K562 (cell line): ENCODE measurements around the gene IP6K3. TPM values are rescaled to one million over a fixed set of nuclear protein-coding genes. Genes with fewer than 3 reads are reported as not detected.

Experiments
- FOXJ2 ChIP-seq: fragments of 200-800 bp; sonication (Bioruptor generic); IDR thresholded peaks from 2 replicates; pipeline ENCODE4 v1.6.1; 2016; ENCODE audit warnings: missing genetic modification characterization, missing compliant biosample characterization
- MXD1 ChIP-seq: fragments of 250-450 bp; sonication (Bioruptor Pico); IDR thresholded peaks from 2 replicates; pipeline ENCODE4 v1.8.0; 2021; ENCODE audit warnings: borderline replicate concordance, mild to moderate bottlenecking, moderate library complexity; ENCODE audit not compliant: poor library complexity, severe bottlenecking
- POLR2AphosphoS2 ChIP-seq: IDR thresholded peaks from 2 replicates; pipeline ENCODE4 v1.6.1; 2012; ENCODE audit warnings: low read length, improper control_type of control experiment
- POLR2G ChIP-seq: fragments of 200-400 bp; formaldehyde crosslinking; IDR thresholded peaks from 2 replicates; pipeline ENCODE4 v1.6.1; 2017; ENCODE audit warnings: low read depth, mild to moderate bottlenecking, antibody characterized with exemption, low read length, moderate library complexity
- PYGO2 ChIP-seq: fragments of 450-650 bp; IDR thresholded peaks from 2 replicates; pipeline ENCODE4 v1.6.1; 2016; ENCODE audit warnings: mild to moderate bottlenecking, missing genetic modification characterization, moderate library complexity, missing compliant biosample characterization
- RBM15 ChIP-seq: fragments of 200-400 bp; formaldehyde crosslinking; IDR thresholded peaks from 2 replicates; pipeline ENCODE4 v1.6.1; 2018; ENCODE audit warnings: mild to moderate bottlenecking, low read length, moderate library complexity; ENCODE audit not compliant: insufficient read depth
- SNIP1 ChIP-seq: fragments of 450-650 bp; IDR thresholded peaks from 2 replicates; pipeline ENCODE4 v1.7.1; 2017; ENCODE audit warnings: low read depth, mild to moderate bottlenecking
- ZNF3 ChIP-seq: fragments of 250-450 bp; sonication (Bioruptor Pico); IDR thresholded peaks from 2 replicates; pipeline ENCODE4 v1.5.0; 2021; ENCODE audit warnings: mild to moderate bottlenecking, moderate library complexity
- polyA plus RNA-seq, 8 experiments: library from polyadenylated mRNA; depleted of rRNA in 4 of 8; stranded (reverse) in 5 of 8; unstranded in 3 of 8; fragments of >200 nt; fragmentation: Nextera tagmentation in 2 of 8; fragmentation: Illumina TruSeq in 1 of 8; extraction: Ambion mirVana in 2 of 8; extraction: Trizol in 1 of 8; gene quantifications; 2 replicates each; pipeline versions ENCODE4 v1.2.1 to v1.2.3, GENCODE V29; 2011 to 2014; ENCODE audit warnings: inconsistent platforms in 1 of 8, missing spikeins in 1 of 8
- total RNA-seq, 7 experiments: library from RNA; depleted of rRNA in 6 of 7; stranded (reverse); fragments of >200 nt in 6 of 7; fragmentation: Illumina TruSeq in 2 of 7; extraction: Trizol in 2 of 7; gene quantifications; 2 replicates each; pipeline versions ENCODE4 v1.2.1 to v1.2.3, GENCODE V29; 2011 to 2021; ENCODE audit warnings: low replicate concordance in 1 of 7
- TF ChIP-seq, protein P1 (sequence below): fragments of 250-450 bp; sonication (Bioruptor Pico); IDR thresholded peaks from 2 replicates; pipeline ENCODE4 v1.5.0; 2022; ENCODE audit warnings: mild to moderate bottlenecking

Gene IP6K3
- total and polyA plus RNA-seq, 9 of the 15 experiments (the other 6 are each of a cell fraction or from before 2014, with no cell fraction given), result not detected

- TF ChIP-seq RBM15 (no peak), PYGO2 (tag) (no peak), POLR2AphosphoS2 (peak; percentile 60; the same call in 1 of the 2 replicates), SNIP1 (no peak), MXD1 (CRISPR knock-in tag) (no peak), FOXJ2 (tag) (no peak), POLR2G (0 out of 2 replicates have a peak, but pooled peaks have one; percentile 1), ZNF3 (CRISPR knock-in tag) (no peak)
- TF ChIP-seq, protein P1, sequence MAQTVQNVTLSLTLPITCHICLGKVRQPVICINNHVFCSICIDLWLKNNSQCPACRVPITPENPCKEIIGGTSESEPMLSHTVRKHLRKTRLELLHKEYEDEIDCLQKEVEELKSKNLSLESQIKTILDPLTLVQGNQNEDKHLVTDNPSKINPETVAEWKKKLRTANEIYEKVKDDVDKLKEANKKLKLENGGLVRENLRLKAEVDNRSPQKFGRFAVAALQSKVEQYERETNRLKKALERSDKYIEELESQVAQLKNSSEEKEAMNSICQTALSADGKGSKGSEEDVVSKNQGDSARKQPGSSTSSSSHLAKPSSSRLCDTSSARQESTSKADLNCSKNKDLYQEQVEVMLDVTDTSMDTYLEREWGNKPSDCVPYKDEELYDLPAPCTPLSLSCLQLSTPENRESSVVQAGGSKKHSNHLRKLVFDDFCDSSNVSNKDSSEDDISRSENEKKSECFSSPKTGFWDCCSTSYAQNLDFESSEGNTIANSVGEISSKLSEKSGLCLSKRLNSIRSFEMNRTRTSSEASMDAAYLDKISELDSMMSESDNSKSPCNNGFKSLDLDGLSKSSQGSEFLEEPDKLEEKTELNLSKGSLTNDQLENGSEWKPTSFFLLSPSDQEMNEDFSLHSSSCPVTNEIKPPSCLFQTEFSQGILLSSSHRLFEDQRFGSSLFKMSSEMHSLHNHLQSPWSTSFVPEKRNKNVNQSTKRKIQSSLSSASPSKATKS (CRISPR knock-in tag), result no peak
Measured at GRCh38 chr6:33770833-33771145, 24.1 kb upstream of the IP6K3 start (continued).
